HCT116 (cell line): ENCODE data around the gene MALRD1. TPM values are rescaled to one million over a fixed set of nuclear protein-coding genes. Genes with fewer than 3 reads are reported as not detected.

Source experiments
- ATAC-seq: fragments of 200-7000 bp; cut with Tn5 transposase; 2 replicates; pipeline ENCODE4 v1.9.1; 2020; ENCODE audit warnings: mild to moderate bottlenecking, moderate library complexity
- BruUV-seq: library from RNA; stranded (reverse); fragments of 400-500 nt; replicated peaks from 2 replicates; lab custom pipeline; 2021; lab: Mats Ljungman, UMichigan
- CTCF ChIA-PET: fragments of 300-600 bp; sonication (Branson Sonifier 250); formaldehyde crosslinking; loops from one replicate; lab custom pipeline; 2021; ENCODE audit warnings: antibody characterized with exemption; lab: Charles Lee
- POLR2A ChIA-PET: fragments of 300-600, 350-600 bp; sonication (Branson Sonifier 250); formaldehyde crosslinking; loops from one replicate; lab custom pipeline; 2021; ENCODE audit warnings: antibody characterized with exemption; lab: Charles Lee
- RAD21 ChIA-PET, 2 experiments: fragments of 300-600 bp; sonication (Branson Sonifier 250); formaldehyde crosslinking; loops; one replicate each; lab custom pipeline; 2023; ENCODE audit warnings: low total read pairs in 2 of 2; ENCODE audit not compliant: uncharacterized antibody in 2 of 2, unreplicated experiment in 2 of 2, low non-redundant PET in 1 of 2; lab: Charles Lee
- DNase-seq: peaks from one replicate; pipeline ENCODE4 v3.0.0-alpha.2; 2010; ENCODE audit warnings: low read depth, low spot score
- H2AFZ ChIP-seq: fragments of 200-600 bp; shearing (Covaris generic), sonication (generic); 2 replicates; pipeline ENCODE4 v1.6.1; 2017; ENCODE audit warnings: low read depth, mixed run types, mixed read lengths, antibody characterized with exemption, low read length; ENCODE audit not compliant: poor library complexity, severe bottlenecking
- H3K27ac ChIP-seq: 2 replicates; pipeline ENCODE4 v1.5.1; 2012; ENCODE audit warnings: low read depth, low read length
- H3K27me3 ChIP-seq: fragments of 200-600 bp; sonication (generic); 2 replicates; pipeline ENCODE4 v1.6.1; 2016; ENCODE audit warnings: mixed run types, low read length, mixed read lengths; ENCODE audit not compliant: insufficient read depth
- H3K36me3 ChIP-seq, 2 experiments: fragments of 200-500 bp in 1 of 2; fragments of 200-600 bp in 1 of 2; sonication (Bioruptor generic) in 1 of 2; sonication (generic) in 1 of 2; 2 replicates each; pipeline versions ENCODE4 v1.5.1 to v1.6.1; 2014 to 2016; ENCODE audit warnings: low read length in 2 of 2, inconsistent platforms in 1 of 2, mixed read lengths in 1 of 2, mixed run types in 1 of 2; ENCODE audit not compliant: insufficient read depth in 2 of 2, control insufficient read depth in 1 of 2
- H3K4me1 ChIP-seq, 2 experiments: fragments of 200-600 bp in 1 of 2; sonication (generic) in 1 of 2; 2 replicates each; pipeline versions ENCODE4 v1.5.1 to v1.6.1; 2012 to 2017; ENCODE audit warnings: low read length in 2 of 2, inconsistent platforms in 1 of 2, mild to moderate bottlenecking in 1 of 2, mixed read lengths in 1 of 2, mixed run types in 1 of 2, moderate library complexity in 1 of 2; ENCODE audit not compliant: insufficient read depth in 2 of 2, control insufficient read depth in 1 of 2
- H3K4me2 ChIP-seq: fragments of 200-600 bp; sonication (generic); 2 replicates; pipeline ENCODE4 v1.6.1; 2017; ENCODE audit warnings: mixed run types, low read length, mixed read lengths
- H3K4me3 ChIP-seq, 2 experiments: fragments of 200-600 bp in 1 of 2; sonication (generic) in 1 of 2; replicated peaks in 1 of 2; 2 replicates each; pipeline ENCODE4 v1.5.1; 2011 to 2016; ENCODE audit warnings: low read length in 2 of 2, control low read depth in 1 of 2, low read depth in 1 of 2, mild to moderate bottlenecking in 1 of 2, mixed read lengths in 1 of 2, mixed run types in 1 of 2
- H3K79me2 ChIP-seq: fragments of 200-600 bp; sonication (generic); 2 replicates; pipeline ENCODE4 v1.6.1; 2017; ENCODE audit warnings: mild to moderate bottlenecking, mixed run types, low read length, moderate library complexity, mixed read lengths; ENCODE audit not compliant: insufficient read depth
- H3K9ac ChIP-seq: fragments of 200-600 bp; sonication (generic); 2 replicates; pipeline ENCODE4 v1.6.1; 2016; ENCODE audit warnings: low read length, mixed read lengths
- H3K9me2 ChIP-seq: fragments of 200-600 bp; sonication (generic), shearing (Covaris generic); 2 replicates; pipeline ENCODE4 v1.6.1; 2017; ENCODE audit warnings: mixed run types, mild to moderate bottlenecking, moderate library complexity; ENCODE audit not compliant: insufficient read depth
- H3K9me3 ChIP-seq, 2 experiments: fragments of 200-500 bp in 1 of 2; fragments of 200-600 bp in 1 of 2; sonication (Bioruptor generic) in 1 of 2; sonication (generic) in 1 of 2; 2 replicates each; pipeline ENCODE4 v1.6.1; 2014 to 2017; ENCODE audit warnings: low read length in 2 of 2, mixed read lengths in 2 of 2, inconsistent platforms in 1 of 2, low read depth in 1 of 2, mild to moderate bottlenecking in 1 of 2, mixed run types in 1 of 2, moderate library complexity in 1 of 2; ENCODE audit not compliant: control insufficient read depth in 1 of 2, insufficient read depth in 1 of 2
- H4K20me1 ChIP-seq: fragments of 200-600 bp; sonication (generic), shearing (Covaris generic); 2 replicates; pipeline ENCODE4 v1.6.1; 2017; ENCODE audit warnings: mixed run types, mild to moderate bottlenecking, moderate library complexity; ENCODE audit not compliant: insufficient read depth
- CEBPB ChIP-seq: IDR thresholded peaks from 2 replicates; pipeline ENCODE4 v1.6.1; 2012; ENCODE audit warnings: low read depth
- CTCF ChIP-seq, 3 experiments: fragments of 200-600 bp in 1 of 3; sonication (generic) in 1 of 3; IDR thresholded peaks in 2 of 3; conservative IDR thresholded peaks in 1 of 3; 2 replicates each; pipeline ENCODE4 v1.5.1; 2012 to 2017; ENCODE audit warnings: low read depth in 2 of 3, low read length in 2 of 3, antibody characterized with exemption in 1 of 3, borderline replicate concordance in 1 of 3, control low read depth in 1 of 3, mild to moderate bottlenecking in 1 of 3, mixed read lengths in 1 of 3, mixed run types in 1 of 3, moderate library complexity in 1 of 3; ENCODE audit not compliant: insufficient read depth in 1 of 3
- EGR1 ChIP-seq: IDR thresholded peaks from 2 replicates; pipeline ENCODE4 v1.6.1; 2012; ENCODE audit warnings: low read depth
- ELF1 ChIP-seq: IDR thresholded peaks from 2 replicates; pipeline ENCODE4 v1.6.1; 2012; ENCODE audit warnings: low read depth, borderline replicate concordance
- EZH2phosphoT487 ChIP-seq: fragments of 200-600 bp; IDR thresholded peaks from 2 replicates; pipeline ENCODE4 v1.6.1; 2018; ENCODE audit warnings: antibody characterized with exemption, borderline replicate concordance
- FOSL1 ChIP-seq: IDR thresholded peaks from 2 replicates; pipeline ENCODE4 v1.6.1; 2012; ENCODE audit warnings: low read depth
- POLR2A ChIP-seq: IDR thresholded peaks from 2 replicates; pipeline ENCODE4 v1.7.0; 2011; ENCODE audit warnings: borderline replicate concordance; ENCODE audit not compliant: insufficient read depth, insufficient read length; ENCODE audit errors: extremely low read depth
- REST ChIP-seq: IDR thresholded peaks from 2 replicates; pipeline ENCODE4 v1.6.1; 2012; ENCODE audit warnings: low read depth
- SP1 ChIP-seq: IDR thresholded peaks from 2 replicates; pipeline ENCODE4 v1.6.1; 2012; ENCODE audit warnings: low read depth
- SRF ChIP-seq: IDR thresholded peaks from 2 replicates; pipeline ENCODE4 v1.6.1; 2012; ENCODE audit warnings: low read depth
- ZNF274 ChIP-seq: fragments of 200-500 bp; sonication (Bioruptor generic); IDR thresholded peaks from 2 replicates; pipeline ENCODE4 v1.6.1; 2014; ENCODE audit warnings: mild to moderate bottlenecking, low read depth, low read length, inconsistent platforms
- intact Hi-C: fragments of 100-400 bp; cut with micrococcal nuclease; formaldehyde crosslinking; loops from 2 replicates; pipeline ENCODE4 v1.10.0; 2022
- total RNA-seq: library from RNA; stranded (reverse); gene quantifications from one replicate; pipeline ENCODE4 v1.2.1, GENCODE V29; 2021; ENCODE audit not compliant: unreplicated experiment
- TF ChIP-seq, protein P1 (sequence below): IDR thresholded peaks from 2 replicates; pipeline ENCODE4 v1.6.1; 2011; ENCODE audit warnings: mild to moderate bottlenecking, low read length, moderate library complexity; ENCODE audit not compliant: insufficient replicate concordance; ENCODE audit errors: extremely low read depth

Gene MALRD1
- total RNA-seq, 1 experiment from 2014 or later = not detected

DNA sequence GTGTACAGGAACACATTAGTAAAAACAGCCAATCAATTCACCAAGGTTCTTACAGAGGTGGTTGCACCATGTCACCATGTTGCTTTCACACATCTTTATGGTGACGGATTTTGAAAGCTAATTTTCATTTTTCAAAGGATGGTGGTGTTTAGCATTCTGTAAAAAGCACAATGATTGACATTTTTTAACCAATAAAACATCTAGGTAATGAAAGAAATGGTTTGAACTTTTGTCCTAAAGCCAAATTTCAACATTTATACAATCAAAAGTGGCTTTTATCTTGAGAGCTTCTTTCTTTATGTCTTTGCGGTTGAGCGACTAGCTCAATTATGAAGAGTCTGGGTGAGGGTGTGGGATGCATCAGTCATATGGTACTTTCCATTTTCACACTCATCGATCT, 94.4 kb downstream of the MALRD1 start:
- intact Hi-C loops = no loop called here
- H4K20me1 ChIP-seq = no peaks in the 10 kb centered on the region
- no peaks in the 10 kb centered on the region for H3K27me3 ChIP-seq
- no peak overlapping the region for H3K27ac ChIP-seq
- DNase-seq (no peak), ATAC-seq (no peak)
- H3K4me3 ChIP-seq = no peak overlapping the region
- TF ChIP-seq FOSL1 = no peak
- no peak for TF ChIP-seq POLR2A
- no peak for TF ChIP-seq ELF1
- no peak for TF ChIP-seq ZNF274
- TF ChIP-seq REST = no peak
- no peak for TF ChIP-seq SRF
- TF ChIP-seq EGR1 = no peak
- TF ChIP-seq, protein P1, sequence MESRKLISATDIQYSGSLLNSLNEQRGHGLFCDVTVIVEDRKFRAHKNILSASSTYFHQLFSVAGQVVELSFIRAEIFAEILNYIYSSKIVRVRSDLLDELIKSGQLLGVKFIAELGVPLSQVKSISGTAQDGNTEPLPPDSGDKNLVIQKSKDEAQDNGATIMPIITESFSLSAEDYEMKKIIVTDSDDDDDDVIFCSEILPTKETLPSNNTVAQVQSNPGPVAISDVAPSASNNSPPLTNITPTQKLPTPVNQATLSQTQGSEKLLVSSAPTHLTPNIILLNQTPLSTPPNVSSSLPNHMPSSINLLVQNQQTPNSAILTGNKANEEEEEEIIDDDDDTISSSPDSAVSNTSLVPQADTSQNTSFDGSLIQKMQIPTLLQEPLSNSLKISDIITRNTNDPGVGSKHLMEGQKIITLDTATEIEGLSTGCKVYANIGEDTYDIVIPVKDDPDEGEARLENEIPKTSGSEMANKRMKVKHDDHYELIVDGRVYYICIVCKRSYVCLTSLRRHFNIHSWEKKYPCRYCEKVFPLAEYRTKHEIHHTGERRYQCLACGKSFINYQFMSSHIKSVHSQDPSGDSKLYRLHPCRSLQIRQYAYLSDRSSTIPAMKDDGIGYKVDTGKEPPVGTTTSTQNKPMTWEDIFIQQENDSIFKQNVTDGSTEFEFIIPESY = no peak
- no peak for TF ChIP-seq CEBPB
- no peak for TF ChIP-seq EZH2phosphoT487
- TF ChIP-seq SP1 = no peak
- no peak for TF ChIP-seq CTCF (IDR thresholded peaks at IDR 0.05 in 2 of 3, conservative IDR thresholded peaks at IDR 0.05 in 1 of 3; ENCODE audit: borderline replicate concordance in 1 of 3, insufficient read depth in 1 of 3, low read depth in 2 of 3, low read length in 2 of 3)
- TF ChIP-seq, all 23 proteins: peak for 0
- no TSS peak for BruUV-seq
- Histone ChIP-seq H3K4me1 (no peaks in the 10 kb centered on the region), H3K9me2 (no peaks in the 10 kb centered on the region), H3K9me3 (peaks cover 4 to 10% of the 10 kb centered on the region in 2 experiments; a peak in 2 of 4 replicates), H2AFZ (no peak overlapping the region), H3K36me3 (no peaks in the 10 kb centered on the region), H3K9ac (no peak overlapping the region), H3K79me2 (no peaks in the 10 kb centered on the region), H3K4me2 (no peak overlapping the region)
- ChIA-PET POLR2A (no interaction called here), CTCF (no interaction called here), RAD21 (no interaction called here)
